Effector memory CD8-positive, alpha-beta T cell (primary cell): ENCODE measurements around the gene GOLGA6L4.
"Not testable (repeated sequence)": the region's sequence is repeated elsewhere in the genome, so short reads cannot be mapped to it uniquely, and the experiment has no call there.

Experiments
- ATAC-seq: fragments of 150-1000 bp; cut with Tn5 transposase; replicated peaks from 2 replicates; pipeline ENCODE4 v1.10.0; 2021; ENCODE audit warnings: mild to moderate bottlenecking, moderate library complexity
- DNase-seq, 3 experiments: peaks; one replicate each; pipeline ENCODE4 v3.0.0; 2021
- H3K27ac Mint-ChIP-seq, 2 donors: one replicate each; pipeline ENCODE4 v1.8.0; 2022; ENCODE audit warnings: mild to moderate bottlenecking in 2 of 2, mixed read lengths in 2 of 2, moderate library complexity in 2 of 2
- H3K27me3 Mint-ChIP-seq, 2 donors: one replicate each; pipeline ENCODE4 v1.8.0; 2022; ENCODE audit warnings: mixed read lengths in 2 of 2
- H3K36me3 Mint-ChIP-seq: one replicate; pipeline ENCODE4 v1.8.0; 2022; ENCODE audit warnings: mild to moderate bottlenecking, moderate library complexity, mixed read lengths; ENCODE audit not compliant: insufficient read depth
- H3K4me1 Mint-ChIP-seq, 2 donors: one replicate each; pipeline ENCODE4 v1.8.0; 2022; ENCODE audit warnings: low read depth in 2 of 2, mixed read lengths in 2 of 2
- H3K4me3 Mint-ChIP-seq, 2 donors: one replicate each; pipeline ENCODE4 v1.8.0; 2022; ENCODE audit warnings: mild to moderate bottlenecking in 2 of 2, mixed read lengths in 2 of 2, moderate library complexity in 2 of 2
- H3K9me3 Mint-ChIP-seq, 2 donors: one replicate each; pipeline ENCODE4 v1.8.0; 2022; ENCODE audit warnings: mixed read lengths in 2 of 2
- total RNA-seq, 9 experiments: gene quantifications; one replicate each; lab custom pipeline; 2026; lab: John Stamatoyannopoulos, UW

GOLGA6L4 gene
- 0.06 to 0.68 (median 0.25) reads per million in 9 experiments for total RNA-seq

- H3K4me1 Mint-ChIP-seq, H3K27me3 Mint-ChIP-seq, ATAC-seq, DNase-seq, H3K27ac Mint-ChIP-seq, H3K36me3 Mint-ChIP-seq, H3K9me3 Mint-ChIP-seq, H3K4me3 Mint-ChIP-seq: not testable (repeated sequence)
These were observed at the start of gene GOLGA6L4 for GRCh38 chr15:84235573-84235972. GOLGA6L4 (plus strand) TSS chr15:84235773; CDS start chr15:84235835, 62 bp downstream.

GRCh38 chr15:84192982-84193381 is 42.6 kb upstream of the GOLGA6L4 start:
- not testable (repeated sequence) for H3K9me3 Mint-ChIP-seq, DNase-seq, H3K4me1 Mint-ChIP-seq, H3K36me3 Mint-ChIP-seq, H3K4me3 Mint-ChIP-seq, H3K27me3 Mint-ChIP-seq, ATAC-seq, H3K27ac Mint-ChIP-seq

- H3K27me3 Mint-ChIP-seq, DNase-seq, H3K36me3 Mint-ChIP-seq, H3K27ac Mint-ChIP-seq, H3K4me3 Mint-ChIP-seq, H3K9me3 Mint-ChIP-seq, H3K4me1 Mint-ChIP-seq: not testable (repeated sequence)
- ATAC-seq: peak; percentile 86
These were observed 40.0 kb upstream of the GOLGA6L4 start for GRCh38 chr15:84195603-84196002.

GRCh38 chr15:84196530-84197188 is 38.9 kb upstream of the GOLGA6L4 start:
- not testable (repeated sequence) for H3K9me3 Mint-ChIP-seq, H3K27ac Mint-ChIP-seq, H3K36me3 Mint-ChIP-seq, H3K4me1 Mint-ChIP-seq, DNase-seq, H3K4me3 Mint-ChIP-seq, ATAC-seq, H3K27me3 Mint-ChIP-seq

- not testable (repeated sequence) for H3K9me3 Mint-ChIP-seq, H3K36me3 Mint-ChIP-seq
These were observed 35.7 kb upstream of the GOLGA6L4 start for GRCh38 chr15:84199865-84200264.

GRCh38 chr15:84246441-84246840 is 10.9 kb downstream of the GOLGA6L4 start:
- H3K9me3 Mint-ChIP-seq, H3K4me1 Mint-ChIP-seq, H3K27ac Mint-ChIP-seq, H3K36me3 Mint-ChIP-seq, H3K27me3 Mint-ChIP-seq, ATAC-seq: not testable (repeated sequence)
- H3K4me3 Mint-ChIP-seq: peak overlapping the region in 1 of 2 donors; percentile 24
- DNase-seq: peak in 1 of 3 experiments; percentile 0

More at GRCh38 chr15:84199865-84200264, 35.7 kb upstream of the GOLGA6L4 start:
- not testable (repeated sequence) for H3K27ac Mint-ChIP-seq, DNase-seq, ATAC-seq, H3K4me1 Mint-ChIP-seq, H3K27me3 Mint-ChIP-seq, H3K4me3 Mint-ChIP-seq
